H9 (cell line): ENCODE data around the gene DNAH1. TPM values are rescaled to one million over a fixed set of nuclear protein-coding genes. Genes with fewer than 3 reads are reported as not detected.

ENCODE experiments used
- DNase-seq: peaks from one replicate; pipeline ENCODE4 v3.0.0-alpha.2; 2017
- H2AFZ ChIP-seq: one replicate; pipeline ENCODE4 v1.6.1; 2013; ENCODE audit warnings: mild to moderate bottlenecking, low read length, control low read depth, moderate library complexity
- H2AK5ac ChIP-seq: 2 replicates; pipeline ENCODE4 v1.6.1; 2013; ENCODE audit warnings: low read length, control low read depth, mixed read lengths; ENCODE audit not compliant: insufficient read length
- H2BK120ac ChIP-seq: one replicate; pipeline ENCODE4 v1.6.1; 2013; ENCODE audit warnings: low read depth, mild to moderate bottlenecking, low read length, control low read depth, inconsistent platforms; ENCODE audit not compliant: poor library complexity, severe bottlenecking
- H2BK12ac ChIP-seq: 2 replicates; pipeline ENCODE4 v1.6.1; 2013; ENCODE audit warnings: low read length, control low read depth, mixed read lengths, low read depth; ENCODE audit not compliant: insufficient read length
- H2BK15ac ChIP-seq: 2 replicates; pipeline ENCODE4 v1.6.1; 2013; ENCODE audit warnings: low read depth, low read length, control low read depth
- H2BK20ac ChIP-seq: one replicate; pipeline ENCODE4 v1.6.1; 2013; ENCODE audit warnings: low read depth, mild to moderate bottlenecking, low read length, control low read depth, inconsistent platforms; ENCODE audit not compliant: poor library complexity, severe bottlenecking
- H2BK5ac ChIP-seq: 2 replicates; pipeline ENCODE4 v1.6.1; 2013; ENCODE audit warnings: low read length, control low read depth, mixed read lengths; ENCODE audit not compliant: insufficient read length
- H3K14ac ChIP-seq: 2 replicates; pipeline ENCODE4 v1.6.1; 2013; ENCODE audit warnings: low read length, control low read depth; ENCODE audit not compliant: insufficient read depth
- H3K18ac ChIP-seq: 2 replicates; pipeline ENCODE4 v1.6.1; 2013; ENCODE audit warnings: low read depth, mild to moderate bottlenecking, mixed read lengths, low read length, control low read depth; ENCODE audit not compliant: insufficient read length
- H3K23ac ChIP-seq: 2 replicates; pipeline ENCODE4 v1.6.1; 2013; ENCODE audit warnings: low read length, control low read depth, mixed read lengths, low read depth; ENCODE audit not compliant: insufficient read length
- H3K23me2 ChIP-seq: 2 replicates; pipeline ENCODE4 v1.6.1; 2013; ENCODE audit warnings: low read depth, mild to moderate bottlenecking, mixed read lengths, low read length, control low read depth; ENCODE audit not compliant: insufficient read length, poor library complexity, severe bottlenecking
- H3K27ac ChIP-seq: 2 replicates; pipeline ENCODE4 v1.5.1; 2013; ENCODE audit warnings: low read length, control low read depth, mixed read lengths, low read depth; ENCODE audit not compliant: insufficient read length
- H3K27me3 ChIP-seq: 2 replicates; pipeline ENCODE4 v1.6.1; 2013; ENCODE audit warnings: low read length, control low read depth, inconsistent platforms; ENCODE audit not compliant: insufficient read depth
- H3K4ac ChIP-seq: 2 replicates; pipeline ENCODE4 v1.6.1; 2013; ENCODE audit warnings: low read depth, mild to moderate bottlenecking, control low read depth, inconsistent platforms, low read length, moderate library complexity
- H3K4me1 ChIP-seq: 2 replicates; pipeline ENCODE4 v1.6.1; 2013; ENCODE audit warnings: low read length, control low read depth, inconsistent platforms; ENCODE audit not compliant: insufficient read depth
- H3K4me2 ChIP-seq: 2 replicates; pipeline ENCODE4 v1.6.1; 2013; ENCODE audit warnings: low read length, control low read depth, mixed read lengths; ENCODE audit not compliant: insufficient read length, insufficient read depth
- H3K56ac ChIP-seq: 2 replicates; pipeline ENCODE4 v1.6.1; 2013; ENCODE audit warnings: low read depth, mild to moderate bottlenecking, mixed read lengths, low read length, control low read depth; ENCODE audit not compliant: insufficient read length
- H3K79me1 ChIP-seq: 2 replicates; pipeline ENCODE4 v1.6.1; 2013; ENCODE audit warnings: low read depth, mild to moderate bottlenecking, moderate library complexity, low read length, control low read depth, inconsistent platforms; ENCODE audit not compliant: insufficient read depth, poor library complexity, severe bottlenecking
- H3K79me2 ChIP-seq: 2 replicates; pipeline ENCODE4 v1.6.1; 2013; ENCODE audit warnings: low read length, control low read depth, inconsistent platforms; ENCODE audit not compliant: insufficient read depth
- H3K9ac ChIP-seq: 2 replicates; pipeline ENCODE4 v1.6.1; 2013; ENCODE audit warnings: low read length, control low read depth, mixed read lengths; ENCODE audit not compliant: insufficient read length; ENCODE audit errors: extremely low read depth
- H3K9me3 ChIP-seq: one replicate; pipeline ENCODE4 v1.6.1; 2013; ENCODE audit warnings: low read depth, low read length, inconsistent platforms; ENCODE audit not compliant: control insufficient read depth
- H3T11ph ChIP-seq: one replicate; pipeline ENCODE4 v1.6.1; 2013; ENCODE audit warnings: mild to moderate bottlenecking, low read length, control low read depth, inconsistent platforms
- H4K20me1 ChIP-seq: one replicate; pipeline ENCODE4 v1.6.1; 2013; ENCODE audit not compliant: control insufficient read depth, insufficient read length, insufficient read depth
- H4K5ac ChIP-seq: 2 replicates; pipeline ENCODE4 v1.6.1; 2013; ENCODE audit warnings: low read depth, mild to moderate bottlenecking, mixed read lengths, low read length, control low read depth; ENCODE audit not compliant: insufficient read length
- H4K8ac ChIP-seq: replicated peaks from 2 replicates; pipeline ENCODE4 v1.6.1; 2013; ENCODE audit warnings: low read length, control low read depth, mixed read lengths, low read depth; ENCODE audit not compliant: insufficient read length
- H4K91ac ChIP-seq: 2 replicates; pipeline ENCODE4 v1.6.1; 2013; ENCODE audit warnings: low read depth, mild to moderate bottlenecking, moderate library complexity, mixed read lengths, low read length, control low read depth; ENCODE audit not compliant: insufficient read length
- H3K27ac Mint-ChIP-seq, 3 experiments: 2 replicates in 2 of 3; 3 replicates in 1 of 3; pipeline ENCODE4 v1.8.0; 2020 to 2021; ENCODE audit warnings: mixed read lengths in 3 of 3, mild to moderate bottlenecking in 1 of 3, moderate library complexity in 1 of 3
- H3K27me3 Mint-ChIP-seq: 2 replicates; pipeline ENCODE4 v1.8.0; 2021; ENCODE audit warnings: low read depth, mild to moderate bottlenecking, moderate library complexity, mixed read lengths
- H3K36me3 Mint-ChIP-seq, 3 experiments: 2 replicates in 2 of 3; 3 replicates in 1 of 3; pipeline ENCODE4 v1.8.0; 2020 to 2021; ENCODE audit warnings: low read depth in 3 of 3, mixed read lengths in 3 of 3; ENCODE audit not compliant: insufficient read depth in 1 of 3
- H3K4me1 Mint-ChIP-seq, 2 experiments: 2 replicates each; pipeline ENCODE4 v1.8.0; 2020; ENCODE audit warnings: mixed read lengths in 2 of 2
- H3K4me3 Mint-ChIP-seq, 2 experiments: 2 replicates in 1 of 2; 3 replicates in 1 of 2; pipeline ENCODE4 v1.8.0; 2020 to 2021; ENCODE audit warnings: mild to moderate bottlenecking in 2 of 2, mixed read lengths in 2 of 2, moderate library complexity in 1 of 2
- H3K9me3 Mint-ChIP-seq, 2 experiments: 2 replicates in 1 of 2; 3 replicates in 1 of 2; pipeline ENCODE4 v1.8.0; 2020; ENCODE audit warnings: mild to moderate bottlenecking in 2 of 2, mixed read lengths in 2 of 2, moderate library complexity in 1 of 2
- CTCF ChIP-seq: fragments of 200-600 bp; sonication (generic); conservative IDR thresholded peaks from 3 replicates; pipeline ENCODE4 v1.8.0; 2021; ENCODE audit warnings: antibody characterized with exemption, mild to moderate bottlenecking
- WGBS: extraction: QIAGEN DNeasy Blood & Tissue Kit; methylation state at CpG from one replicate; pipeline ENCODE4 v1.1.7; 2013; ENCODE audit warnings: missing lambda C conversion rate, low lambda C conversion rate, mixed read lengths; ENCODE audit not compliant: insufficient read length; ENCODE audit errors: extremely low coverage; 5-methylcytosine and 5-hydroxymethylcytosine counted together
- total RNA-seq: library from RNA; stranded (reverse); gene quantifications from 2 replicates; pipeline ENCODE4 v1.2.1, GENCODE V29; 2021

The DNAH1 gene
- total RNA-seq, 1 experiment from 2014 or later = 2.0 TPM

GRCh38 chr3:52356126-52356525 lies 40.0 kb downstream of the DNAH1 start:
- Histone ChIP-seq H2AFZ (no peak overlapping the region), H4K91ac (no peak overlapping the region), H4K8ac (no peak overlapping the region), H3K27ac (no peak overlapping the region), H3K9me3 (no peaks in the 10 kb centered on the region), H2BK20ac (no peak overlapping the region), H2BK5ac (no peak overlapping the region), H3K56ac (no peak overlapping the region), H3K18ac (no peak overlapping the region), H3K79me2 (no peaks in the 10 kb centered on the region), H3K4me1 (no peaks in the 10 kb centered on the region), H3K9ac (no peak overlapping the region), H2BK120ac (no peak overlapping the region), H3K23me2 (no peaks in the 10 kb centered on the region), H4K20me1 (no peaks in the 10 kb centered on the region), H3K14ac (no peak overlapping the region; the same call in 1 of the 2 replicates), H2AK5ac (no peak overlapping the region), H3K27me3 (no peaks in the 10 kb centered on the region), H3K23ac (no peak overlapping the region), H2BK15ac (no peak overlapping the region), H3T11ph (no peak overlapping the region), H3K79me1 (no peaks in the 10 kb centered on the region), H4K5ac (no peak overlapping the region), H2BK12ac (no peak overlapping the region), H3K4me2 (no peak overlapping the region), H3K4ac (no peak overlapping the region)
- H3K4me1 Mint-ChIP-seq = no peaks in the 10 kb centered on the region
- H3K27ac Mint-ChIP-seq = no peak overlapping the region
- no peak overlapping the region for H3K4me3 Mint-ChIP-seq
- WGBS = no CpG with 5 or more reads among the region's 4 CpGs
- no peaks in the 10 kb centered on the region for H3K9me3 Mint-ChIP-seq
- no peaks in the 10 kb centered on the region for H3K36me3 Mint-ChIP-seq
- no peaks in the 10 kb centered on the region for H3K27me3 Mint-ChIP-seq
- no peak for TF ChIP-seq CTCF
- no peak for DNase-seq
